Brain pericyte (primary cell): Measurements from ENCODE around the gene MET.
A peak's percentile ranks its signal among the peaks of the same experiment; 100 is the strongest.

Experiments used
- DNase-seq: peaks from one replicate; pipeline ENCODE4 v3.0.0-alpha.2; 2012; ENCODE audit warnings: low read depth, low spot score

MET gene

DNA sequence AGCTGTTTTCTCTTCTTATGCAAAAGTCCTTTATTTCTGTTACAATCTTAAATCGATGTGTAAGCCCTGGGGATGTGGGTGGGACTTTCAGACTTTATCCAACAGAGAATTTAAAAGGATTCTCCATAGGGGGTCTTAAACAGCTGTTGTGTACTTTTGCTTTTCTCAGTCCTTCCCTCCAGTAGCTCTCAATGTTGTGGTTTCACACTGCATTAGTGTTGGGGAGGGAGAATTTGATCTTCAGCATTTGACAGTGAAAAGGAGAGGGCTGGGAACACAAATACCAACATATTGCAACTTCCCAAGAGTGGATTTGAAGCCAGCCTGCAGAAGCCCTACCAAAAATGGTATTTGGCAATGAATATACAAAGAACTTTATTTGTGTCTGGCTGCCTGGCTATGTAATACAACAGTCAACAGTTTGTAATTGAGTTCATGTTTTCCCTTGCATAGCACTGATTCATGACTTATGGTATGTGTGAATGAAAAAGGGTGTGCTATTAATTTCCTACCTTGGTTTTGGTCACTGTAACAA lies 110.2 kb downstream of the MET start:
- DNase-seq, result peak; percentile 65

DNA sequence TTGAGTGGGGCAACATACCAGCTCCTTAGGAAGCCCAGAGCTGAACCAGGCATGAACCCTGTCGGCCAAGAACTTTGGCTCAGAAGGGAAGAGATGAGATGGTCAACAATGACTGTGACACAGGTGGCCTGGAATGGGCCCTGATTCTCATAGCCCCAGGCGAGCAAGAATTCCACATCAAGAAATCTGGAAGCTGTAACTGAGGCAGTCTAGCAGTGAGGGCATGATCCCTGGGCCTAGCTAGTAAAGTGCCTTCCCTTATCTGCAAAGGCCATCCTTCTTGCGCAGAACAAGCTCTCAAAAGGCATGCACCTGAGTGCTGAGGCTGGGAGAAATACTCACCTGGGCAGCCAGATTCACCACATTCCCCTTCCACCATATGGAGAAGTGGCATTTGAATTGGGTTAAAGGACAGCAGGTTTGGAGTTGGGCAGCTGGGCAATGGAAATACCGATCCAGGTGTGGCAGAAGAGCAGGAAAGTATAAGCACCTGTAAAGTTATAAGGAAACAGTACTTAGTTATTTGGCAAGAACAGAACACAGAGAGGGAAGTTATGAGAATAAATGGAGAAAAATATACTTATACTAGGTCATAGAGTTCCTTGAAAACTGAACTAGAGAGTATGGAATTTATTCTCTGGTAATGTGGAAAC lies 111.8 kb downstream of the MET start:
- DNase-seq, result no peak

DNA sequence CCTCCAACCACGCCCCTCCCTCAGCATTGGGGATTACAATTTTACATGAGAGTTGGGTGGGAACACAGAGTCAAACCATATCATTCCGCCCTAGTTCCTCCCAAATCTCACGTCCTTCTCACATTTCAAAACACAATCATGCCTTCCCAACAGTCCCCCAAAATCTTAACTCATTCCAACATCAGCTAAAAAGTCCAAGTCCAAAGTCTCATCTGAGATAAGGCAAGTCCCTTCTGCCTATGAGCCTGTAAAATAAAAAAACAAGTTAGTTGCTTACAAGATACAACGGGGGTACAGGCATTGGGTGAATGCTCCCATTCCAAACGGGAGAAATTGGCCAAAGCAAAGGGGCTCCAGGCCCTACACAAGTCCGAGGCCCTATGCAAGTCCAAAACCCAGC lies 112.7 kb downstream of the MET start:
- no peak for DNase-seq

DNA sequence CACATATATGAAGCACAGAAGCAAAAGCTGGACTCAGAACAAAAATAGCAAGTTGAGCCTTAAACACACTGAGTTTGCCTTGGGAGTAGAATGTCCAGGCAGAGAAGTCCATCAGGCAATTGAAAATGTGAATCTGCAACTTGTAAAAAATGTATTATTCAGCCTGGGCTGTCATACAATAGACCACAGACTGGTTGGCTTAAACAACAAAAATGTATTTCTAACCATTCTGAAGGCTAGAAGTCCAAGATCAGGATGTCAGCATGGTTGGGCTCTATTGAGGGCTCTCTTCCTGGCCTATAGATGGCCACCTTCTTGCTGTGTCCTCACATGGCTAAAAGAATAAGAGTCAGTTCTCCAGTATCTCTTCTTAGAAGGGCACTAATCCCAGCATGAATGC lies 113.8 kb downstream of the MET start:
- no peak for DNase-seq

DNA sequence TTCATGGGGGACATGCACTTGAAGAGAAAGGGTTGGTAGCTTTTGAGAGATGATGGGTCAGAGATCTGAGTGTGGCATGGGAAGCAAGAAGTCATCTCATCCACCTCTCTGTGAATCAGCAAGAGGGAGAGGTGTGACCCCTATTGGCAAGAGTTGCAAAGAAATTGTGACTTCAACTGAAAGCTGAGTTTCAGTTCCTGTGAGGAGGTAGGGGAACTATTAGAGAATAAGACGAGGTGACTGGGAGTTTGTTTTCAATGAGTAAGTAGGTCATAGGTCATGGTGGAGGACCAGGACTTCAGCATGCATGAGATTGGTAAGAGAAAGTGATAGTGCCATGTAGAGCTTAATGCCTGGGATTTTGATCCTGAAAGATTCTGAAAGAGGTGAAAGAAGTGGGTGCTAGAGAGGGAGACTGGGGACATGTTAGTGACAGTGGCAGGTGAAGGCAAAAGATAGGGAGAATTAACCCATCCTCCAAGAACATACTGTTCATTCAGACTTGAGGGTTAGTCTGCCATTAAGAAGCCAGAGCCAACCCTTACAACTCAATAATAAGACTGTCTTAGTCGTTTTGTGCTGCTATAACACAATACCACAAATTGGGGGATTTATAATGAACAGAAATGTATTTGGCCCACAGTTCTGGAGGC lies 114.9 kb downstream of the MET start:
- DNase-seq, result no peak

DNA sequence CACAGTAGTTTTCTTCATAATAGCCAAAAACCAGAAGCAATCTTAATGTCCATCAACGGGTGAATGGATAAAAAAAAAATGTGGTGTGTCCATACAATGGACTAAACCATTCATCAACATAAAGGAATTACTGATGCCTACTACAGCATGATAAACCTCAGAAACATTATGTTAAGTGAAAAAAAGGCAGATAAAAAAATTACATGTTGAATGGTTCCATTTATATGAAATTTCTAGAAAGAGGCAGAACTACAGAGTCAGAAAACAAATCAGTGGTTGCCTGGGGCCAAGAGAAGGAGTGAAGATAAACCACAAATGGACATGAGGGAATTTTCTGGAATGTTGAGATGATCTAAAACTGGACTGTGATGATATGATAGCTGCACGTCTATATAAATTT lies 115.9 kb downstream of the MET start:
- DNase-seq, result no peak

DNA sequence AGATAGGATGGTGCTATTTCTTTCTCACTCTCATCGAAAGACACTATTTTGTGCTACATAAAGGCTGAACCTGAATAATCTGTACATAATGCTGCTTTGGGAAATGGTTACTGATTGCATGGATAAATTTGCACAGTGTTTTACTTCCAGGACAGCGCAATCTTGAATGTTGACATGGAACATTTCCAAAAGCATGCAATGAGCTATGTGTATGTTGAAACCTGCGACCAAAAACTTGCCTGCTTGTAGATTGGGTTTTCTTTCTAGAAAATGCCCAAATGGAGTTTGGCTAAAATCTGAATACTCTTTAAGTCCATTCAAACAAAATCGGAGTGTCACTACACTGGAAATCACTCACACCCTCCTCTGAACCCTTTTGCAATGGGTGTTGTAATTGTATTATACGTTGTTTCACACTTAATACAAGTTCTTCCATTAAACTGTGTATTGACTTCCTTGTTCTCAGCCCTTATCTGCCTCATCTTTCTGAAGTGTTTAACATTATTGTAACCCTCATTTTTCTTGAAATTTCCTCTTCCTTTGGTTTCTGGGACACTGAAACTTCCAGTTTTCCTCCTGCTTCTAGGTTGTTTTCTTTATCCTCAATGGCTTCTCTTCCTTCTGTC lies 116.7 kb downstream of the MET start:
- no peak for DNase-seq

DNA sequence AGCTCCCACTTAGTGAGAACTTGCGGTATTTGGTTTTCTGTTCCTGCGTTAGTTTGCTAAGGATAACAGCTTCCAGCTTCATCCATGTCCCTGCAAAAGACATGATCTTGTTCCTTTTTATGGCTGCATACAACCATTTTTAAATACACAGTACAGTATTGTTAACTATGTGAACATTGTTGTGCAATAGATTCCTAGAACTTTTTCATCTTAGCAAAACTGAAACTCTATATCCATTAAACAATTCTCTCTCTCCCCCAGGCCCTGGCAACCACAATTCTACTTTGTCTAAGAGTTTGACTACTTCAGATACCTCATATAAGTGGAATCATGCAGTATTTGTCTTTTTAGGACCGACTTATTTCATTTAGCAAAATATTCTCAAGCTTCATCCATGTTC lies 118.0 kb downstream of the MET start:
- DNase-seq, result no peak

DNA sequence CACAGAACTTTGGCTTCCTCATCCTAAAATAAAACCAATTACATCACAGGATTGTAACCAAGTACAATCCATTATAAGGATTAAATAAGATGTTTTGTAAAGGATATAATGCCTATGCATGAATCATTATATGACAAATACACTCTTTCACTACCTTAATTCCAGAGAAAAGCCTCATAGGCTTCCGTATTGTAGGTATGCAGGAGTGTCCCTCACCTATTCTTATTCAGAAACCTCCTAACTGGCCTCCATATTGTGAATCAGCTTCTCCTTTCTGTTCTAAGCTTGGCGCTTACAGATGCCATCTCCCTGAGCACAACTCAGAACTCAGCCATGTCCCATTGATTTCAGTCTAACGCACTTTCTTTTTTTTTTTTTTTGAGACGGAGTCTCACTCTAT lies 120.8 kb downstream of the MET start:
- DNase-seq, result no peak

DNA sequence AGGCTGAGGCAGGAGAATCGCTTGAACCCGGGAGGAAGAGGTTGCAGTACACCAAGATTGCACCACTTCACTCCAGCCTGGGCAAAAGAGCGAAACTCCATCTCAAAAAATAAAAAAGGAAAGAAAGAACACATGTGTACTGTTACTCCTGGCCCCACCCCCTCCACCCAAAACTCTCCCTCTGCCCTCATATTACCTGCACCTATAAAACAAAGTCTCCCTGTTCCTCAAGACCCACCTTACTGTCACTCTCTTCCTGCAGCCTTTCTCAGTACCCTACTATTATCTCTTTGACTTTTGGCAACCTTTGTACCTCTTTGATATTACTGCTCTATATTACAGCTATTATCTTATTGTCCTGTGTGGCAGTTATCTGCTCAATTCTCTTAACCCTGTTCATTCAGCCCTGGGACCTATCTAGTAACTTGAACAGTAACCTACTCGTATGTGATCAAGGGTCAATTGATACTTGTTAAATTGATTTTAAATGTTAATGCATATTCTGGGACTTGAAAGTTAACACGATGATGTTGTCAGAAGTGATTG lies 121.9 kb downstream of the MET start:
- DNase-seq, result no peak

DNA sequence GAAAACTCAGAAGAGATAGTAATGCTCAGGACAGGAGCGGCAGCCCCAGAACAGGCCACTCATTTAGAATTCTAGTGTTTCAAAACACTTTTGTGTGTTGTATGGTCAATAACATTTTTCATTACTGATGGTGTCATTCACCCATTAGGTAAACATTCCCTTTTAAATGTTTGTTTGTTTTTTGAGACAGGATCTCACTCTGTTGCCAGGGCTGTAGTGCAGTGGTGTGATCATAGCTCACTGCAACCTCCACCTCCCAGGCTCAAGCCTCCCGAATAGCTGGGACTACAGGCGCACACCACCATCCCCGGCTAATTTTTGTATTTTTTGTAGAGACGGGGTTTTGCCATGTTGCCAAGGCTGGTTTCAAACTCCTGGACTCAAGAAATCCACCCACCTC lies 124.5 kb downstream of the MET start:
- DNase-seq, result no peak

DNA sequence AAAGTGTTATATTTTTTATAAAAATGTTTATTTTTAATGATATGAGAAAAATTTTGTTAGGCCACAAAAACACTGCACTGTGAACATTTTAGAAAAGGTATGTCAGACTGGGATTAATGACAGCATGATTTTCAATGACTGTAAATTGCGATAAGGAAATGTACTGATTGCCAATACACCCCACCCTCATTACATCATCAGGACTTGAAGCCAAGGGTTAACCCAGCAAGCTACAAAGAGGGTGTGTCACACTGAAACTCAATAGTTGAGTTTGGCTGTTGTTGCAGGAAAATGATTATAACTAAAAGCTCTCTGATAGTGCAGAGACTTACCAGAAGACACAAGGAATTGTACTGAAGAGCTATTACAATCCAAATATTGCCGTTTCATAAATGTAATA lies 125.6 kb downstream of the MET start:
- no peak for DNase-seq

DNA sequence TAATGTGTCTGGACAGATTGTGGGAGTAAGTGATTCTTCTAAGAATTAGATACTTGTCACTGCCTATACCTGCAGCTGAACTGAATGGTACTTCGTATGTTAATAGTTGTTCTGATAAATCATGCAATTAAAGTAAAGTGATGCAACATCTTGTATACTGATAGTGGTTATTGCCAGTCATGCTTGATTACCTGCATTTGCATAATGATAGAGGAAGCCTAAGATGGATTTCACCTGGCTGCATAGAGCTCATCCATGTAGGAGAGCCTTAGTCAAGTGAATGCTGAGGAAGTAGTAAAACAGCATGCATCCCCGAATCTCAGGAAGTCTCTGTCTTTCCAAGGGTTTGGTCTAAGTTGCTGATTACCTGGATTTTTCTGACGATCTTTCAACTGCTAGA lies 126.2 kb downstream of the MET start:
- no peak for DNase-seq

DNA sequence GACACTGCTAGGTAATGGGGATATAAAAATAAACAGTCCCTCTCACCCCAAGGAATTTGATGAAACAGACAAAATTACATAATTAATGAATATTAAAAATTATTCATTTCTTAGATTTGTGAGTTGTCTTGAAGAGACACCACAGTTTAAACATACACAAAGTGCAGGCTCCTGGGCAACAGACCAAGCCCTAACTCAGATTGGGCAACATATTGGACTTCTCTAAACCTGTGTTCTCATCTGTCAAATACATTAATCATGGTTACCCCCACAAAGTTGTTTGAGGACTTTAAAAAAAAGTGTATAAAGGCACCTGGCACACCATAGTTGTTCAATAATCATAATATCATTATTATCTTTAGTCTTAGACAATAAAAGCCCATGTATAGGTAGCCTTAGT lies 127.9 kb downstream of the MET start:
- no peak for DNase-seq

DNA sequence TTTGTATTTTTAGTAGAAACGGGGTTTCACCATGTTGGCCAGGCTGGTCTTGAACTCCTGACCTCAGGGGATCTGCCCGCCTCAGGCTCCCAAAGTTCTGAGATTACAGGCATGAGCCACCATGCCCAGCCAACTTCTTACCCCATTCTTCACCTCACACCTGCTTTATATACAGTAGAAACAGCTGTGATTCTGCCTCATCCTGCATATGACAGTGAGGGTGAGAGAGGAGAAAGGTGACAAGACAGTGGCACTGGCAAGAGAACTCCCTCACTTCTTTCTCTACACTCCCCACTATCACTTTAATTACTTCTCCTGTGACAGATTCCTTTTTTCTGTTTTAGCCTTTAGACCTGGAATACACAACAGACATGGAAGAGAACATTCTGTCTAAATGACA lies 128.6 kb downstream of the MET start:
- DNase-seq, result no peak

DNA sequence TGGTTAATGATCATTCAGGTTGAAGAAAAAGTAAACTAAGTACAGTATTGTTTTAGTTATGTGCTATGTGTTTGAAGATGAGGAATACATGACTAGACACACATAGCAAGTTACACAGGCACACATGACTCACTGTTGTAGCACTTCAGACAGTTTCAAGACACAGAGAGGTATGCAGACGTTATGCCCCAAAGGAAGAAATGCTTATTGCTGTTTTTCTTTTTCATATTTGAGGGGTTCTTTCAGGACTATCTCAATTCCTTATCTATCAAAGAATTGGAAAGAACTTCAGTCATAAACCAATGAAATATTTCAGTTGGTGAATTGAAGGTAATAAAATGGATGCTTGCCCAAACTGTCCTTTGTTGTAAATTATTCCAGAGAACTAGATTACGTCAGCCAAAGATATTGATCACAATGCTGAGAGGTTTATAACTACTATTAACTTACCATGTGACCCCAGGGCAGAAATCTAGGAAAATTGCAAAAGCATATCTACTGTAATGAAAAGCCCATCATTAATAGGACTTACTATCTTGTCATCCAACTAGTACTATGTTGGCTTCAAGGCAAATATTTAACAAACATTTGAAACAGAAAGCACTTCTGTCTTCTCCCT lies 129.2 kb downstream of the MET start:
- DNase-seq, result no peak

DNA sequence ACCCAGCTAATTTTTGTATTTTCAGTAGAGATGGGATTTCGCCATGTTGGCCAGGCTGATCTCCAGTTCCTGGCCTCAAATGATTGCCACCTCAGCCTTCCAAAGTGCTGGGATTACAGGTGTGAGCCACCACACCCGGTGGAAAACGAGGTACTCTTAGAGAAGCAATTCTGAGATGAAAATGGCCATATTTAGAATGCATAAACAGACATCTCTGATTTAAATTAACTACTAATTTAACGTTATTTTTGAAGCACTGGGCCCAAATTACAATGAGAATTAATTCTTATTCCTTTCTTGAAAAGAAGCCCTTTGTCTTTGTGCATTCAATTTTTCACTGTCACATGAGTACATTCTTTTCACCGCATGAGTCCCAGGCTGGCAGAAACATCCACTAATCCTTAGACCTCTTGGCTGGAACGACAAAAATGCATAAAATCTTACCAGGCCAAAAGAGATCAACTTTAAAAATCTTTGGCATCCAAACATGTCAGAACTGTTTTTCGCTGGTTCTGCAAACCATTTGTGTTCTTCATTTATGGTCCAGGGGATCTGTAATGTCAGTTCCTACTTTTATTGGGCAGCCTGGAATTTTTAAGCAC lies 130.2 kb downstream of the MET start:
- no peak for DNase-seq

DNA sequence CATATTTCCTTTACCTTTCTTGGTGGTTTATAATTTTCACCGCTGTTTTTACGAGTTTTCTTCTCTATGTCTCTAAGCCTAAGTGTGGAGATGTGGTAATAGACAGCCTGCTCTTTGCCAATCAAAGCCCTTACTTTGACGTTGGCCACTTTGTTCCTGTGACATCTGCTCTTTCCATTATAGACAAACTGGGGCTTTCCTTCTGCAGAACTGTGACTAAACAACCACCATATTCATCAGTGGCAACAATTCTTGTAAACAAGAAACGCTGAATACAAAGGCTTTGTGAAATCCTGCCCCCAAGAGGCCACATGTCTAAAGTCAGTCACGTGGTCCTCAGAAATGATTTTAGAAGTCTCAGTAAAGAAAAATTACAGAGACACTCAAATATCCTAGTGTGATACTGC lies 130.8 kb downstream of the MET start:
- DNase-seq, result no peak

DNA sequence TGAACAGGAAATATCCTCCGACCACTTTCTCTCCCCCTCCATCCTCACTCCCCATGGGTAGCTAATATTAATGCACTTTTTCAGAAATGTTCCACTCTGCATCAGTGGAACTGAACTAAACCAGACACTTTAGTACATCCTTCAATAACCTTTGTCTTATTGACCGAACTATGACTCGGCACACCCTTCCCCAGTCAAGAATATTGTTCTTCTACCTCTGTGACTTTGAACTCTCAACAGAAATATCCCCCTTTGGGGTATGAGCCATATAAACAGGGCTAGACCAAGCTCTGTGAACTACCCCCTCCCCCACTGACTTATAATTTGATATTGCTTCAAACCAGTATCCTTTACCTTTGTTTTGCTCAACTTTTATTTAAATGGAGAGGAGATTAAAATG lies 132.5 kb downstream of the MET start:
- no peak for DNase-seq

DNA sequence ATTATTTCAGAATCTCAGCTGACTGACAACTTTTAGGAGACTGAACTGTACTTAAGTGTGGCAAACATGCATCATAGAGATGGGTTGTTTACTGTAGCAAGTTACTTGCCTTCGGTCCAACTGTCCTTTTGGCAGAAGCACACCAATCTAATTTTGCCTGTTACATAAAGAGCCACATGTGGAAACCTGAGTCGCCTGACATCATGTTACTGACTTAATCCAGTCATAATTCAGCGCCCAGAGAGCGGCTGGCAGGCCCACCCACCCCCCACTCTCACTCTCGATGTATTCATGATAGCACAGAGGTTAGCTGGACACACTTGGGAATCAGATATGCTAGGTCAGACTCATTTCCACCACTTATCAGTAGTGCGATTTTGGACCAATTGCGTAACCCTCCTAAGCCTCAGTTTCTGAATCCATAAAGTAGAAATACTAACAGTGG lies 133.1 kb downstream of the MET start:
- no peak for DNase-seq

DNA sequence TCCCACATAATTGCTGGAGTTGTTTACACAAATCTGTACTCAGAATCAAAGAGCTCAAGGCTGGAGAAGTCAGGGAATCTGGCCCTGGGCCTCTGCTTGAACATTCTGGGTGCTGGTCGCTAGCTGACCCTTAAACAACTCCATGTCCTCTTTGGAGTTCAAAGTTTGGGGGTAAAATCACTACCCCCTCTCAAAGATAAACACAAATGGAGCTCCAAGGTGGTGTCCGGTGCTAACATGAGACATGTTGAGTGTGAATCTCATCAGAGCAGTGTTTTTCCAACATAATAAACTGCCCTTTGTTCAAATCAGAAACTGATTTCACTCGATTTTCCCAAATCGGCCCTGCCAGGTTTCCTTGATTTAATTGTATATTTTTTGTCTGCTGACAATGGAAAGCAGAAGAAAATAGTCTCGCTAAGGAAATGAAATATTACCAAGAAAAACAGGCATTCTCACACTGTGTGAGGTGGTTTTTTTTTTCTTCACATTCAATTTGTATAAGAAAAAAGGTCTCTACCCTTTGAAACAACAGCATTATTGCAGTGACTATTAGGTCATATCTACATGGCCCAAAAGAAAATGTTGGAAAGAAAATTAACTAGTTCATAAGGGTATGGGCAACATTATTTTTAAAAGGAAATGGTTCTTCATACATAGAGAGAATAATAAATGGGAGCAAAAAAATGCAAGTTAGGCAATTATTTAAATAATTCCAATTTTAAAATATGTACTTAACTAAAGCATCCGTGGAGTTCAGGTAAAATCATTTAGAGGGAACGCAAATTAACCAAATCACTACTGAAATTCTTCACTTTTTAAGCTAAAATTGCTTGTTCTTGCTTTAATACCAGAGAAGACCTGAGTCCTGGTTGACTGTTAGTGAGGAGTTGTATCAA lies 134.3 kb downstream of the MET start:
- no peak for DNase-seq
